Hepatocyte (in vitro differentiated cells): ENCODE results near the gene CYP4F12. TPM values are rescaled to one million over a fixed set of nuclear protein-coding genes. Genes with fewer than 3 reads are reported as not detected.

Source experiments
- DNase-seq: peaks from one replicate; pipeline ENCODE4 v3.0.0-alpha.2; 2016; ENCODE audit warnings: low spot score
- H2AFZ ChIP-seq: fragments of 200-600 bp; sonication (generic); 2 replicates; pipeline ENCODE4 v1.6.0; 2016; ENCODE audit warnings: antibody characterized with exemption, mild to moderate bottlenecking
- H3K27ac ChIP-seq: fragments of 200-600 bp; sonication (generic); 2 replicates; pipeline ENCODE4 v1.5.1; 2016; ENCODE audit warnings: mild to moderate bottlenecking
- H3K27me3 ChIP-seq: fragments of 200-600 bp; sonication (generic); 2 replicates; pipeline ENCODE4 v1.6.1; 2016
- H3K36me3 ChIP-seq: fragments of 200-600 bp; sonication (generic); replicated peaks from 2 replicates; pipeline ENCODE4 v1.5.1; 2016; ENCODE audit warnings: low read depth; ENCODE audit not compliant: insufficient read depth
- H3K4me1 ChIP-seq: fragments of 200-600 bp; sonication (generic); 2 replicates; pipeline ENCODE4 v1.5.1; 2016; ENCODE audit warnings: mild to moderate bottlenecking, moderate library complexity; ENCODE audit not compliant: insufficient read depth
- H3K4me2 ChIP-seq: fragments of 200-600 bp; sonication (generic); 2 replicates; pipeline ENCODE4 v1.6.0; 2016
- H3K4me3 ChIP-seq: fragments of 200-600 bp; sonication (generic); 2 replicates; pipeline ENCODE4 v1.5.1; 2016; ENCODE audit warnings: mild to moderate bottlenecking
- H3K79me2 ChIP-seq: fragments of 200-600 bp; sonication (generic); 2 replicates; pipeline ENCODE4 v1.6.0; 2017; ENCODE audit warnings: mild to moderate bottlenecking
- H3K9me2 ChIP-seq: fragments of 200-600 bp; sonication (generic); replicated peaks from 2 replicates; pipeline ENCODE4 v1.6.0; 2017; ENCODE audit warnings: mild to moderate bottlenecking; ENCODE audit not compliant: insufficient read depth
- H3K9me3 ChIP-seq: fragments of 200-600 bp; sonication (generic); 2 replicates; pipeline ENCODE4 v1.5.1; 2016; ENCODE audit warnings: low read depth, mild to moderate bottlenecking
- H4K20me1 ChIP-seq: fragments of 200-600 bp; sonication (generic); 2 replicates; pipeline ENCODE4 v1.6.0; 2016; ENCODE audit warnings: mild to moderate bottlenecking; ENCODE audit not compliant: insufficient read depth, poor library complexity, severe bottlenecking
- EZH2 ChIP-seq: fragments of 200-600 bp; sonication (generic); IDR thresholded peaks from 2 replicates; pipeline ENCODE4 v1.6.1; 2016; ENCODE audit warnings: antibody characterized with exemption, mild to moderate bottlenecking, borderline replicate concordance
- EZH2phosphoT487 ChIP-seq: fragments of 200-600 bp; sonication (generic); IDR thresholded peaks from one replicate; pipeline ENCODE4 v1.6.1; 2018; ENCODE audit warnings: antibody characterized with exemption, mild to moderate bottlenecking, low read depth, moderate library complexity; ENCODE audit not compliant: unreplicated experiment, severe bottlenecking
- whole genome bisulfite sequencing: methylation state at CpG from one replicate; pipeline ENCODE4 v1.1.6; 2016; ENCODE audit warnings: low lambda C conversion rate; ENCODE audit errors: missing lambda C conversion rate; 5-methylcytosine and 5-hydroxymethylcytosine counted together
- polyA plus RNA-seq: library from polyadenylated mRNA; unstranded; fragments of >200 nt; fragmentation: Nextera tagmentation; extraction: Ambion mirVana; gene quantifications from 2 replicates; pipeline ENCODE4 v1.2.1, GENCODE V29; 2016
- total RNA-seq: library from RNA; depleted of rRNA; stranded (reverse); fragments of >200 nt; gene quantifications from 2 replicates; pipeline ENCODE4 v1.2.3, GENCODE V29; 2014
- TF ChIP-seq, protein P1 (sequence below): fragments of 200-600 bp; sonication (generic); IDR thresholded peaks from 2 replicates; pipeline ENCODE4 v1.5.1; 2016; ENCODE audit warnings: antibody characterized with exemption, mild to moderate bottlenecking; ENCODE audit not compliant: poor library complexity

The CYP4F12 gene
- total and polyA plus RNA-seq, 2 experiments from 2014 or later: 3.1 to 3.8 TPM

DNA sequence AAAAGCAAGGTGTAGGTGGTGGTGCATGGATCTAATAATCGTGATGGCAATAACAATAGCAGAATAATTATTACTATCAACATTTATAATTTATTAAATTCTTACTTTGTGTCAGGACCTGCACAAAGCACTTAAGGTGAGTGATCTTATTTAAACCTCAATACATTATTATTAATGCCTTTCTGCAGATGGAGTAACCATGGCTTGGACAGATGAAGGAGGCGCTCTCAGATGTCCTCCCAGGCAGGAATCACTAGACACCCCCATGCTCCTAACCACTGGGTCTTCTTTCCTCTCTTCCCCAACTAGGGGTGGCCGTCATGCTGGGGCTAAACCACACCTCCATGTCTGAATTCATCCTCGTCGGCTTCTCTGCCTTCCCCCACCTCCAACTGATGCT, 54.8 kb downstream of the CYP4F12 start, which contains the start of gene OR10H2:
Gene OR10H2, plus strand, starts transcription at position 301 of the 400 bp plus-strand sequence. Its CDS starts 20 bp downstream, at position 321.
- Histone ChIP-seq H3K79me2 (no peaks in the 10 kb centered on the region), H3K36me3 (no peaks in the 10 kb centered on the region), H4K20me1 (no peaks in the 10 kb centered on the region), H3K4me2 (no peak within 1 kb of the TSS), H3K9me2 (no peaks in the 10 kb centered on the region), H2AFZ (no peak within 1 kb of the TSS), H3K4me3 (no peak within 1 kb of the TSS), H3K4me1 (no peaks in the 10 kb centered on the region), H3K9me3 (no peaks in the 10 kb centered on the region), H3K27me3 (no peaks in the 10 kb centered on the region), H3K27ac (no peak within 1 kb of the TSS)
- no peak for DNase-seq
- WGBS: 80% methylated on average over 5 of the region's 5 CpGs
- no peak for TF ChIP-seq EZH2
- TF ChIP-seq, protein P1, sequence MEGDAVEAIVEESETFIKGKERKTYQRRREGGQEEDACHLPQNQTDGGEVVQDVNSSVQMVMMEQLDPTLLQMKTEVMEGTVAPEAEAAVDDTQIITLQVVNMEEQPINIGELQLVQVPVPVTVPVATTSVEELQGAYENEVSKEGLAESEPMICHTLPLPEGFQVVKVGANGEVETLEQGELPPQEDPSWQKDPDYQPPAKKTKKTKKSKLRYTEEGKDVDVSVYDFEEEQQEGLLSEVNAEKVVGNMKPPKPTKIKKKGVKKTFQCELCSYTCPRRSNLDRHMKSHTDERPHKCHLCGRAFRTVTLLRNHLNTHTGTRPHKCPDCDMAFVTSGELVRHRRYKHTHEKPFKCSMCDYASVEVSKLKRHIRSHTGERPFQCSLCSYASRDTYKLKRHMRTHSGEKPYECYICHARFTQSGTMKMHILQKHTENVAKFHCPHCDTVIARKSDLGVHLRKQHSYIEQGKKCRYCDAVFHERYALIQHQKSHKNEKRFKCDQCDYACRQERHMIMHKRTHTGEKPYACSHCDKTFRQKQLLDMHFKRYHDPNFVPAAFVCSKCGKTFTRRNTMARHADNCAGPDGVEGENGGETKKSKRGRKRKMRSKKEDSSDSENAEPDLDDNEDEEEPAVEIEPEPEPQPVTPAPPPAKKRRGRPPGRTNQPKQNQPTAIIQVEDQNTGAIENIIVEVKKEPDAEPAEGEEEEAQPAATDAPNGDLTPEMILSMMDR: no peak
- no peak for TF ChIP-seq EZH2phosphoT487

DNA sequence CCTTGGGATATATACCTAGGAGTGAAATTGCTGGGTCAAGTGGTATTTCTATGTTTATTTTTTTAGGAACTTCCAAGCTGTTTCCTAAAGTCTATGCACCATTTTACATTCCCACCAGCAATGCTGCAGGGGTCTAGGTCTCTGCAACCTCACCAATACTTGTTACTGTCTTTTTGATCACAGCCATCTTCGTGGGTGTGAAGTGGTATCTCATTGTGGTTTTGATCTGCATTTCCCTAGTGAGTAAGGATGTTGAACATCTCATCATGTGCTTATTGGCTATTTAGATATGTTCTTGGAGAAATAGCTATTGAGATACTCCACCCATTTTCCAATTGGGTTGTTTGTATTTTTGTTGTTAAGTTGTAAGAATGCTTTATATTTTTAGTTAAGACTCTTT, 57.7 kb downstream of the CYP4F12 start:
- no peaks in the 10 kb centered on the region for H4K20me1 ChIP-seq
- no peak overlapping the region for H2AFZ ChIP-seq
- H3K27ac ChIP-seq: no peak overlapping the region
- no peak overlapping the region for H3K4me2 ChIP-seq
- H3K27me3 ChIP-seq: no peaks in the 10 kb centered on the region
- TF ChIP-seq EZH2phosphoT487 (no peak), EZH2 (no peak)
- TF ChIP-seq, protein P1: no peak
- no peaks in the 10 kb centered on the region for H3K9me3 ChIP-seq
- H3K4me1 ChIP-seq: no peaks in the 10 kb centered on the region
- no peak for DNase-seq
- H3K9me2 ChIP-seq: no peaks in the 10 kb centered on the region
- H3K79me2 ChIP-seq: no peaks in the 10 kb centered on the region
- WGBS: 25% methylated on average over 1 of the region's 1 CpG
- H3K36me3 ChIP-seq: no peaks in the 10 kb centered on the region
- H3K4me3 ChIP-seq: no peak overlapping the region

DNA sequence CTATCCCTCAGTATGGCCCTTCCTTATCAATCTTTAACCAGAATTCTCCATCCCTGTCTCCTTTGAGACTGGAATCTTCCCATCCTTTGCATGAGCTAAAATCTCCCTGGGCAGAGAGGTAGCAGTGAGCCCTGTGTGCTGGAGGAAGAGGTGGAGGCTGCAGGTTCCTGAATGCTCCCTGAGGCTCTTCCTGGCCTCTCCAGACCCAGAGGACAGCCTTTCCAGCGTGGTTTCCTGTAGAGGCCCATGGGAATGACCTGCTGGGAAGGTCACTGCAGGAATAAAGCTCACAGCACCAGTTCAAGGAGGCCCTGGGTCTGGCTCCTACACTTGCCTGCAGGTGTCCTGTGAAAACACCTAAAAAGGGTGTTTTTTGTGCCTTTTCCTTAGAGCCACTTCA, 59.5 kb downstream of the CYP4F12 start:
- Histone ChIP-seq H3K9me2 (no peaks in the 10 kb centered on the region), H3K4me2 (no peak overlapping the region), H2AFZ (no peak overlapping the region), H4K20me1 (no peaks in the 10 kb centered on the region), H3K36me3 (no peaks in the 10 kb centered on the region), H3K4me3 (no peak overlapping the region), H3K9me3 (no peaks in the 10 kb centered on the region), H3K4me1 (no peaks in the 10 kb centered on the region), H3K27ac (no peak overlapping the region), H3K27me3 (no peaks in the 10 kb centered on the region), H3K79me2 (no peaks in the 10 kb centered on the region)
- 0% methylated on average over 1 of the region's 1 CpG for WGBS
- no peak for DNase-seq
- TF ChIP-seq EZH2 (no peak), EZH2phosphoT487 (no peak)
- TF ChIP-seq, protein P1: no peak

DNA sequence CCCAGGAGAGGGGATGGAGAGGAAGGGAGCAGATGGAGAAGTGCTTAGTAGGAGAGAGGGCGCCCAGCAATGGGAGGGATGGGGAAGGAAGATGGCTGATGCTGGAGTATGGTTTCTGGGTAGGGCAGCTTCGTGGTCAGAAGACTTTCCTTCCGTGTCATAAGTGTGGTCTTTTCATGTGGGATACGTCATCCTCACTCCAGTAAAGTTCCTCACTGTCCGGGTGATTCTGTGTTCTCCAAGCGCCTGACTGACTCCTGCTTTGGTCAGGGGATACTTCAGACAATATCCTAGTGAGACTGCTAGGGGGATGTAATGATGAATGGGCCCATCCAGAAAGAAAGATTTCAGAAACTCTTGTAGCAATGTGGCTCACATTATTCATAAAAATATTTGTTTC, 61.0 kb downstream of the CYP4F12 start:
- no peak for TF ChIP-seq EZH2
- TF ChIP-seq EZH2phosphoT487: no peak
- TF ChIP-seq, protein P1: no peak
- no peaks in the 10 kb centered on the region for H3K27me3 ChIP-seq
- H3K4me2 ChIP-seq: no peak overlapping the region
- H4K20me1 ChIP-seq: no peaks in the 10 kb centered on the region
- DNase-seq: no peak
- no peak overlapping the region for H3K27ac ChIP-seq
- WGBS: 54% methylated on average over 6 of the region's 6 CpGs
- H3K4me1 ChIP-seq: no peaks in the 10 kb centered on the region
- H3K36me3 ChIP-seq: no peaks in the 10 kb centered on the region
- H3K9me2 ChIP-seq: no peaks in the 10 kb centered on the region
- no peak overlapping the region for H3K4me3 ChIP-seq
- no peaks in the 10 kb centered on the region for H3K79me2 ChIP-seq
- H3K9me3 ChIP-seq: no peaks in the 10 kb centered on the region
- H2AFZ ChIP-seq: no peak overlapping the region
